GM19467 (cell line): ENCODE results near the gene NRG3.

ENCODE experiments used
- ATAC-seq: cut with Tn5 transposase; IDR thresholded peaks from one replicate; pipeline ENCODE4 v1.9.1; 2021; ENCODE audit warnings: mild to moderate bottlenecking, moderate library complexity; ENCODE audit not compliant: unreplicated experiment

The NRG3 gene

GRCh38 chr10:82208726-82209125, 333.7 kb downstream of the NRG3 start:
- no peak for ATAC-seq

DNA sequence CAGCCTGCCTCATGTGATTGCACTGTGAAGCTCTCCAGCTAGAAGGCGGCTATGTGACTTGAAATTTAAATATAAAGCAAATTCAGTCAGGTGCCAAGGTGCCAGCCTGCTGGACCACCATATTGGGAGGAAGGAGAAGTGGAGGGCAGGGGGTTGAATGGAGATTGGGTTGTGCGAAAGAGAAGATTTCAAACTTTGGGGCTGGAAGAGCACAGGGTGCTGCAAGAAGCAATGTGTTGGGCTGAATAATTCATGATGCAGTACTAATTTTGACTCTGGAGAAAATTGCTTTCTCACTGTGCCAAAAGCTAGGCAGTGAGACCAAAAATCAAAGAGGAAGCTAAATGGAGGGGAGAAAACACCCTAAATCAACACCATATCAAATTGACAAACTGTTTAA, 335.3 kb downstream of the NRG3 start:
- no peak for ATAC-seq

DNA sequence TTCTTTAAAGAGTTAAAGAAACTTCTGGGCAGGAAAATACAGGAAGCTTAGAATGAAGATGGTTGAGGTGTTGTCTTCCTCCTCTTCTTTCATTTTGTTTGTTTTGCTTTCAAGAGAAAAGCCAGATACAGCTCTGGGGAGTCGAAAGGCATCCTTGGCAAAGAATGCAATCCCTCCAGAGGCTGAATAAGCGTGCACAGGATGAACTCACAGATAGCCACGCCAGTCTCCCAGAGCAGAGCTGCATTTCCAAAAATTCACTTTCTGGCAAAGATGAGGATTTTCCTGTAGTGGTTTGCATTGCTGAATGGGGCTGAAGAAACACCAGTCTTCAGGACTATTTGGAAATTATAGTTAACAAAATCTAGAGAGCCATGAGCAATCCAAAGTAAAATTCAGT, 336.4 kb downstream of the NRG3 start:
- ATAC-seq = no peak

- no peak for ATAC-seq
Measured at GRCh38 chr10:82212753-82213152, 337.8 kb downstream of the NRG3 start.

DNA sequence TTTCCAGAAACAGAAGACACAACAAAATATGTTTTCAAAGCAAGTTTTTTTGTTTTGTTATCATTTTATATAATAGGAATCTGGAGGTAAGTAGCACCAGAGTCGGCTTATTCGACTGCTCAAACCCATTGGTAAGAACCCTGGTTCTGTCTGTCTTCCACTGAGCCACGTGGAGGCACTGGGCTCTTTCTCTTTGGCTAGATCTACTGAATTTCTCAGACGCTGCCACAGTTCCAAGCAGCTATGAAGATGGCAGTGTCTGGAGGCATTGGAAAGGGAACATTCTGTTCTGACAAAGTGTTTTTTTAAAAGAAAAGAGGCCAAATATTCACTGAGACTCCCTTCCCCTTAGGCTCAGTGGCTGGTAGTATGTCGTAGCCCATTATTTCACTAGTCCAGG, 338.8 kb downstream of the NRG3 start:
- ATAC-seq = no peak

DNA sequence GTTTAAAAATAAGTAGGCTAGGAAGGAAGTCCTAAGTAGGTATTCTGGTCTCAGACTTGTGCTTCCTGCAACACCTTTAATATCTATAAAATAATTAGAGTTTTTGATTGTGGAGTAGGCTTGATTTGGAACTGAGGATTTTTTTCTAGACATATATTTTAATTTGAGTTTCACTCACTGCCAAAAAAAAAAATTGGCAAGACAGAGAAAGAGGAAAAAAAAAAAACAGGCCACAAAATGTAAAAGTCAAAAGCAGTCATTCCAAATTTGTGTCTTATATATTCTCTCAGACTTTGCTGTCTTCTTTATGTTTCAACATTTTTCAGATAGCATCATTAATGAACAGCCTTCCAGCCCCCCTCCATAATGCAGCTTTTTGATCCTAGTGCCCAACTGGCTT, 346.1 kb downstream of the NRG3 start:
- no peak for ATAC-seq

GRCh38 chr10:82221601-82222149, 346.7 kb downstream of the NRG3 start:
- no peak for ATAC-seq

- no peak for ATAC-seq
Measured at GRCh38 chr10:82228701-82229100, 353.7 kb downstream of the NRG3 start.

GRCh38 chr10:82234173-82234572, 359.2 kb downstream of the NRG3 start:
- no peak for ATAC-seq

- ATAC-seq = no peak
Measured at GRCh38 chr10:82236084-82236731, 361.2 kb downstream of the NRG3 start.

DNA sequence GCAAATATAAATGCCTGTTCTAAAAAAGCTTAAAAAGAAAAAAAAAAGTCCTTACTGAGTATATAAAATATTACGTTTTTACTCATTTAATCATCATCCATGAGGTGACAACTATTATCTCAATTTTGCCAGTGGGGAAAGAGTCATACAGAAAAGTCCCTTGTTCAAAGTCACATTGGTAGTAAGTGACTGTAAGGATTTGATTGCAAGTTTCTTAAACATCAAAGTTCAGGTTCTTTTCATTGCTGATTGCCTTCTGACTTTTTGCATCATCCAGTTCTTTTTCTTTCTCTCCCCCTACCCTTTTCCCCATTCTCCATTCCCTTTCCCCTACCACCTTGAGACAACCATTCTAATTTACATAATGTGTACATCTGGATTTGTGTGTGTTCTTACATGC, 363.3 kb downstream of the NRG3 start:
- ATAC-seq = no peak

GRCh38 chr10:82240408-82240807, 365.4 kb downstream of the NRG3 start:
- no peak for ATAC-seq

DNA sequence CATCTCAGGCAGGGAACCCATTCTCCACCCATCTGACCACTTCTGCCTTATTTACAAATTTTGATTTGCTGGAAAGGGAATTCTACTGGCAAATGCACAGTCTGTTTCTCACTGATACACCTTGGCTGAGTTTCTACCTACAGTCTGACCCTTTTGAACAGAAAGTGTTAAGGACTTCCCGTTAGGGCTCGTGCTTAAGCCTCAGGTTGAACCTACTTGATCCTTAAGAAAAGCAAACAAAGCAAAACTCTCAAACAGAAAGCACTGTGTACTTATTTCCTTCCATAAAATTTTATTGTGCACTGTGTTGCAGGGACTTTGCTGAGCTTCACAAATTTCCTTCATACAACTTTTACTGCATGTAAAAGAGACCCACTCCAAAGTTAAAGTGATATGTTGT, 367.8 kb downstream of the NRG3 start:
- ATAC-seq = no peak

DNA sequence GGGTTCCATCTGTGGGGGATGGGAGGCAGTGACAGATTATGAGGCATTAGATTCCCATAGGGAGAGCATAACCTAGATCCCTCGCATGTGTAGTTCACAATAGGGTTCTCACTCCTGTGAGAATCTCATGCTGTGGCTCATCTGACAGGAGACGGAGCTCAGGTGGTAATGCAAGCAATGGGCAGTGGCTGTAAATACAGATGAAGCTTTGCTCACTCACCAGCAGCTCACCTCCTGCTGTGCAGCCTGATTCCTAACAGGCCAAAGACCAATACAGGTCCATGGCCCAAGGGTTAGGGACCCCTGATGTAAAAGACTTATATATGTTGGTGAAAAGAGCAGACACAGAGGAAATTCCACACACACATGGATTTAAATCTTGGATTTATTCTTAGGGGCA, 370.2 kb downstream of the NRG3 start:
- ATAC-seq = no peak

- ATAC-seq = no peak
Measured at GRCh38 chr10:82245906-82246560, 371.0 kb downstream of the NRG3 start.

GRCh38 chr10:82249141-82249540, 374.1 kb downstream of the NRG3 start:
- no peak for ATAC-seq

GRCh38 chr10:82251222-82251906, 376.4 kb downstream of the NRG3 start:
- ATAC-seq = no peak

DNA sequence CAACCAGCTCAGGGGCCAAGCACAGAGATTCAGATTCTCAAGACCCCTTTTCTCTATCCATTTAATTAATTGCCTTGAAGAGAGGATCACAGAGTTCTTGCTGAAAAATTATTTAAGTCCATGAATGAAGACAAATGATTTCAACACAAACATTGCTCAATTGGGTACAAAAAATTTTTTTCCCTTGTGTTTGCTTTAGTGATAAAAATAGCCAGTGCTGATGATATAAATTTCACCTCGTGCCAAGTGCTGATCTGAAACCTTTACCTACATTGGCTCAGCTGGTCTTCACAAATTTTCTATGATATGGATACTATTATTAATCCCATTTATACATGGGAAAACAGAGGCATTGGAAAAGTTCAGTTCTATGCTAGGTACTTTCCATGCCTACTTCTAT, 377.1 kb downstream of the NRG3 start:
- ATAC-seq = no peak

DNA sequence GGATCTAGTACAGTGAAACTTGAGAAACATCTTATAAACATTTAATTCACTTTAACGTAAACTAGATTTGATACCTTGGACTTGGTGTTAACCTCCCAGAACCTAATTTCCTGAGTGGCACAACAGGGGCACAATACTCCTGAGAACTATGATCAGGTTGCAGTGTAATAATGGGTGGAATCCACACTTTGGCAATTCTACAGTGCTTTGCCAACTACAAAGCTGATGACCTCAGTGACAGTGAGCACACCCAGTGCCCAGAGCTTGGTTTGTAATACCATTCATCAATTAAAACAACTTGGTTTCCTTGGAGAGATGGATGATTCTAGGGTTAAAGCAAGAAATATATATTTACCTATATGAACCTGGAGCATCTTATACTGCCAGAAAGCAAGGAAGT, 379.2 kb downstream of the NRG3 start:
- no peak for ATAC-seq

DNA sequence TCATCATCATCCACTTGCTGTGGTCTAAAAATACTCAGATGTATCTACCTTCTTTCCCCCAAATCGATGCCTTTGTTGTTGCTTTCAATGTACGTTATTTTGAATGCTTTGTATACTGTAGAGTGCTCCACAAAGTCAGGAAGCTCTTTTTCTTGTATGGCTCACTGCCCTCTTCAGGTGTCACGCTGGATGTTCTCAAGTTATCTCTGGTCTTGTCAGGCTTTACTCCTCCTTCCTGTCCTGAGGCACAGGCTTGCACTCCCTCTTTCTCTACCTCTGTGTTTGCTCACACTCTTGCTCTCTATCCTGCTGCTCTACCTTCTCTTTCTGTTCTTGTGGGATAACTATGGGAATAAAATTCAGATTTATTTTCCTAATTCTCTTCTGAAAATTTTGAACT, 381.3 kb downstream of the NRG3 start:
- no peak for ATAC-seq

GRCh38 chr10:82266438-82266837, 391.4 kb downstream of the NRG3 start:
- ATAC-seq = no peak

DNA sequence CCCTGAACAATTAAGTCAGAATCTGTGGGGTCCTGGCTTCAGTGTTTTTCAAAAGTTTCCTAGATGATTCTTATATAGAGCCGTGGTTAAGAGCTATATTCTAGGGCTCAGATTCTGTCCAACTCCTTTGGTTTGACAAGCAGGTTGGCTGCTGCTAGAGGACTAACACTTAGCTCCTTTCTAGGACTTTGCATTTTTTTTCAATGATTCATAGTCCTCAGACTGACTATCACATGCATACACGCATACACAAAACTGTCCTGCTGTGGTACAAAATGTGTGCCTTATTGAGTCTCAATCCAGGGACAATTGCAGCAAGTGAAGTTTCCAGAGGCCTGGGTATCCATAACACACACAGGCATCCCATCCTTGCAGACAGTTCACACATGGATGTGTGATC, 392.0 kb downstream of the NRG3 start:
- ATAC-seq = no peak
